Smooth muscle cell (in vitro differentiated cells): Measurements from ENCODE around the gene MRPL54. TPM values are rescaled to one million over a fixed set of nuclear protein-coding genes. Genes with fewer than 3 reads are reported as not detected.

Experiments used
- DNase-seq: peaks from one replicate; lab custom pipeline; 2025; ENCODE audit not compliant: unreplicated experiment; lab: John Stamatoyannopoulos, UW
- H2AFZ ChIP-seq: fragments of 200-600 bp; sonication (generic); 2 replicates; pipeline ENCODE4 v1.6.0; 2016; ENCODE audit warnings: antibody characterized with exemption, low read depth, mild to moderate bottlenecking
- H3F3A ChIP-seq: fragments of 200-600 bp; sonication (generic); 2 replicates; pipeline ENCODE4 v1.6.0; 2017; ENCODE audit warnings: antibody characterized with exemption, low read depth
- H3K27ac ChIP-seq: fragments of 200-600 bp; sonication (generic); 2 replicates; pipeline ENCODE4 v1.5.1; 2016; ENCODE audit warnings: low read depth, mild to moderate bottlenecking
- H3K27me3 ChIP-seq: fragments of 200-600 bp; sonication (generic); 2 replicates; pipeline ENCODE4 v1.6.1; 2016; ENCODE audit warnings: low read depth, mild to moderate bottlenecking
- H3K36me3 ChIP-seq: fragments of 200-600 bp; sonication (generic); 2 replicates; pipeline ENCODE4 v1.5.1; 2016; ENCODE audit warnings: low read depth
- H3K4me1 ChIP-seq: fragments of 200-600 bp; sonication (generic); 2 replicates; pipeline ENCODE4 v1.5.1; 2016; ENCODE audit warnings: low read depth
- H3K4me2 ChIP-seq: fragments of 200-600 bp; sonication (generic); 2 replicates; pipeline ENCODE4 v1.6.0; 2016; ENCODE audit warnings: mild to moderate bottlenecking
- H3K4me3 ChIP-seq: fragments of 200-600 bp; sonication (generic); 2 replicates; pipeline ENCODE4 v1.5.1; 2016; ENCODE audit warnings: mild to moderate bottlenecking
- H3K79me2 ChIP-seq: fragments of 200-600 bp; sonication (generic); 2 replicates; pipeline ENCODE4 v1.6.0; 2016; ENCODE audit warnings: low read depth, mild to moderate bottlenecking
- H3K9ac ChIP-seq: fragments of 200-600 bp; sonication (generic); 2 replicates; pipeline ENCODE4 v1.6.0; 2016; ENCODE audit warnings: low read depth
- H3K9me3 ChIP-seq: fragments of 200-600 bp; sonication (generic); replicated peaks from 2 replicates; pipeline ENCODE4 v1.5.1; 2016; ENCODE audit warnings: low read depth
- H4K20me1 ChIP-seq: fragments of 200-600 bp; sonication (generic); 2 replicates; pipeline ENCODE4 v1.6.0; 2016; ENCODE audit warnings: low read depth
- WGBS: methylation state at CpG from one replicate; pipeline ENCODE4 v1.1.7; 2016; ENCODE audit warnings: low lambda C conversion rate; 5-methylcytosine and 5-hydroxymethylcytosine counted together
- polyA plus RNA-seq: library from polyadenylated mRNA; unstranded; fragments of >200 nt; fragmentation: Nextera tagmentation; extraction: Ambion mirVana; gene quantifications from 2 replicates; pipeline ENCODE4 v1.2.1, GENCODE V29; 2016
- total RNA-seq: library from RNA; depleted of rRNA; stranded (reverse); fragments of >200 nt; gene quantifications from 2 replicates; pipeline ENCODE4 v1.2.3, GENCODE V29; 2014
- TF ChIP-seq, protein P1 (sequence below): fragments of 200-600 bp; sonication (generic); IDR thresholded peaks from 2 replicates; pipeline ENCODE4 v1.5.1; 2017; ENCODE audit warnings: borderline replicate concordance, mild to moderate bottlenecking, antibody characterized with exemption; ENCODE audit not compliant: insufficient read depth, poor library complexity, severe bottlenecking

The MRPL54 gene
- total and polyA plus RNA-seq, 2 experiments from 2014 or later = 19.5 to 60.8 TPM

DNA sequence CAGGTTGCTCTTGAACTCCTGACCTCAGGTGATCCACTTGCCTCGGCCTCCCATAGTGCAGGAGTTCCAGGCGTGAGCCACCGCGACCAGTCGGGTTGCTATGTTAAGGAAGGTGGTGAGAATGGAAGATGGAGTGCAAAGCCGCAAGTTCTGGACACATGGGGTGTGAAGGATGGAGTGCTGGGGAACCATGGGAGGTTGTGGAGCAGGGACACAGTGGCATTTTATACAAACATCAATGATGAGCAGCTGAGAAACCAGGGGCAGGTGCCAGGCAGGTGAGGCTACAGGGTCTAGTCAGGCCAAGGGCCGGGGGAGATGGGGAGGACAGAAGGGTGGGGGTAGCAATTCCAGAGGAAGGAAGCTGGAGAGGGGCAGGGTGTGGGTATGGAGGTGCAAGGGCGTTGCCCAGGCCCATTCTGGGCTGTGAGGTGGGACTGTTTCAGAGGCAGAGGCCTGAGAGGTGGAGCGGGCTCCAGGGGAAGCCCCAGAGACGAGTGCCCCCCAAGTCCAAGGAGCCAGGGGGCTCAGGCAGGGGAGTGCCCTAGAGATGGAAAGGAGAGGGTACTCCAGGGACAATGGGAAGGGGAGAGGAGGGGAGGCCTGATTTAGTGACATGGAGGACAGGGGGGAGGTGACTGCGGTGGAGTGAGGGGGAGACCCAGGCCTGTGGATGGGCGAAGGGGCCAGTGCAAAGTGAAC is 11.5 kb downstream of the MRPL54 start:
- Histone ChIP-seq H3F3A (no peaks in the 10 kb centered on the region), H2AFZ (no peak overlapping the region), H3K4me3 (no peak overlapping the region), H3K27me3 (no peaks in the 10 kb centered on the region), H3K79me2 (no peaks in the 10 kb centered on the region), H4K20me1 (no peaks in the 10 kb centered on the region), H3K36me3 (no peaks in the 10 kb centered on the region), H3K27ac (no peak overlapping the region), H3K4me1 (no peaks in the 10 kb centered on the region), H3K9me3 (no peaks in the 10 kb centered on the region), H3K9ac (no peak overlapping the region), H3K4me2 (no peak overlapping the region)
- 85% methylated on average over 12 of the region's 12 CpGs for whole genome bisulfite sequencing
- DNase-seq = no peak
- TF ChIP-seq, protein P1, sequence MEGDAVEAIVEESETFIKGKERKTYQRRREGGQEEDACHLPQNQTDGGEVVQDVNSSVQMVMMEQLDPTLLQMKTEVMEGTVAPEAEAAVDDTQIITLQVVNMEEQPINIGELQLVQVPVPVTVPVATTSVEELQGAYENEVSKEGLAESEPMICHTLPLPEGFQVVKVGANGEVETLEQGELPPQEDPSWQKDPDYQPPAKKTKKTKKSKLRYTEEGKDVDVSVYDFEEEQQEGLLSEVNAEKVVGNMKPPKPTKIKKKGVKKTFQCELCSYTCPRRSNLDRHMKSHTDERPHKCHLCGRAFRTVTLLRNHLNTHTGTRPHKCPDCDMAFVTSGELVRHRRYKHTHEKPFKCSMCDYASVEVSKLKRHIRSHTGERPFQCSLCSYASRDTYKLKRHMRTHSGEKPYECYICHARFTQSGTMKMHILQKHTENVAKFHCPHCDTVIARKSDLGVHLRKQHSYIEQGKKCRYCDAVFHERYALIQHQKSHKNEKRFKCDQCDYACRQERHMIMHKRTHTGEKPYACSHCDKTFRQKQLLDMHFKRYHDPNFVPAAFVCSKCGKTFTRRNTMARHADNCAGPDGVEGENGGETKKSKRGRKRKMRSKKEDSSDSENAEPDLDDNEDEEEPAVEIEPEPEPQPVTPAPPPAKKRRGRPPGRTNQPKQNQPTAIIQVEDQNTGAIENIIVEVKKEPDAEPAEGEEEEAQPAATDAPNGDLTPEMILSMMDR = no peak

DNA sequence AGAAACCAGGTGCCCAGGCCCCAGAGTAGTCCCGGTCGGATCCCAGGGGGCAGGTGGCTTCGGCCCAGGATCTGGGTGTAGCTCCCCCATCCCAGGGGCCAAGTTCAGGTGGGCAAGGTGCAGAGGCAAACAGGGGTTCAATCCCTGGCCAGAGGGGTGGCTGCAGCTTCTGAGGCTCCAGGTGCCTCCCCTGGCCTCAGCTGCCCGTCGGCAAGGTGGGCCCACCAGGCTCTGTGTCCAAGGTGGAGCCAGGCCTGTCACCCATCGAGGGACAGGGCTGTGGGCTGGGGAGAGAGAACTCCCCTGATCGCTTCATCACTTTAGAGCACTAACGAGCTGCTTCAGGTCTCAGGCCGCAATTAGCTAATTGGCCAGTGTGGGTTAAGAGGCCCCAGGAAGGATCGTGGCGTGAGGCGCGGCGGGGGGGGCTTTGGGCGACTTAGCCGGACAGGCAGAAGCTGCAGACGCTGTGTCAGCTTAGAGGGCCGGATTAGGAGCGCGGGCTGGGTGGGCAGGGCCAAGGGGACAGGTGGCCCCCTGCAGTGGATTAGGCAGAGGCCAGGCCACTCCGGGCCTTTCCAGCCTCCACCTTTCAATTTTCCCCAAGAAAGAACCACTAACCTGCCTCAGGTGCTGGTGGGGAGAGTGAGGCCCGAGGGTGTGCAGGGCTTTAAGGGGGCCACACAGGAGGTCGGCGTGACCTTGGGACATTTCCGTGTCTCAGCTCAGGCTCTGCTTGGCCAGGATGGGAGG is 12.3 kb downstream of the MRPL54 start:
- TF ChIP-seq, protein P1 = no peak
- H3K4me2 ChIP-seq = no peak overlapping the region
- H3K9ac ChIP-seq = no peak overlapping the region
- H3K4me1 ChIP-seq = no peaks in the 10 kb centered on the region
- H3K27me3 ChIP-seq = no peaks in the 10 kb centered on the region
- no peaks in the 10 kb centered on the region for H3K9me3 ChIP-seq
- no peak for DNase-seq
- H3F3A ChIP-seq = no peaks in the 10 kb centered on the region
- H4K20me1 ChIP-seq = no peaks in the 10 kb centered on the region
- H3K27ac ChIP-seq = no peak overlapping the region
- no peaks in the 10 kb centered on the region for H3K79me2 ChIP-seq
- WGBS = 77% methylated on average over 25 of the region's 25 CpGs
- no peak overlapping the region for H3K4me3 ChIP-seq
- no peaks in the 10 kb centered on the region for H3K36me3 ChIP-seq
- no peak overlapping the region for H2AFZ ChIP-seq

DNA sequence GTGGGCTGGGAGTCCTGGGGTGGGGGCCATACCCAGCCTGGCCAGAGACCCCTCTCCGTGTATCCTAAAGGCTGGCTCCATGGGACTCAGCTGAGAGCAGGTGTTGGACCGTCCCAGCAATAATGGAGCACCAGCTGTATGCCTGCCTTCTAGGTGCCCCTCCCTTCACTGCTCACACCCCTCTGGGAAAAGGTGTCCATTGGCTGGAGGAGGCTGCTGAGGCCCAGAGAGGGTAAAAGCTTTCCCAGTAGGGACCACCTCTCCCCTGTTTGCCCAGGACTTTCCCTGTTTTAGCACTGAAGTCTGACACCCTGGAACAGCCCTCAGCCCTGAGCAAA is 12.9 kb downstream of the MRPL54 start:
- WGBS = 85% methylated on average over 2 of the region's 2 CpGs
- no peaks in the 10 kb centered on the region for H3K36me3 ChIP-seq

More for the DNA sequence above, 12.9 kb downstream of the MRPL54 start:
- TF ChIP-seq, protein P1 = no peak
- no peak for DNase-seq
- H3F3A ChIP-seq = no peaks in the 10 kb centered on the region
- H3K4me1 ChIP-seq = no peaks in the 10 kb centered on the region
- no peak overlapping the region for H3K9ac ChIP-seq
- no peak overlapping the region for H3K4me2 ChIP-seq
- H3K4me3 ChIP-seq = no peak overlapping the region
- no peaks in the 10 kb centered on the region for H4K20me1 ChIP-seq
- H3K27me3 ChIP-seq = no peaks in the 10 kb centered on the region
- no peaks in the 10 kb centered on the region for H3K9me3 ChIP-seq
- no peak overlapping the region for H2AFZ ChIP-seq
- H3K79me2 ChIP-seq = no peaks in the 10 kb centered on the region
- no peak overlapping the region for H3K27ac ChIP-seq
